ENCODE results near the gene CRYL1.

CRYL1 gene

DNA sequence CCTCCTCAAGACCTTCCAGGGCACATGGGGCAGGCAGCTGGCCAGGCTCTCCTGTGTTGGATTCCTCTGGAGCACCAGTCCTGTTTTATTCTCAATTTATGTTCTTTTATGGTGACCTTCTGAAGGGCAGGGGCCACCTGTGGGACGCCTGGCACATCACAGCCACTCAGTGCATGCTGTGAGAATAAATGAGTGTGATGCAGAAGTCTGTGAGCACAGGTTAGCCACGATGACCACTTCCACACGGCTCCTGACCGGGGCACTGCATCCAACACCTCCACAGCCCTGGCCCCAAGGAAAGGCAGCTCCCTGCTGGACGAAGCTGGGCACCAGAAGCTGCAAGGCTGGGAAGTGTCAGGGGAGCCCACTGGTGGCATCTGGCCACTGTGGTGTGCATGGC, 122.8 kb downstream of the CRYL1 start:
- no peak overlapping the region for H3K14ac ChIP-seq (ENCODE audit: low read length)
- no peak overlapping the region for H2BK15ac ChIP-seq (ENCODE audit: low read length)
- H3K79me1 ChIP-seq (ENCODE audit: low read depth, low read length), result no peaks in the 10 kb centered on the region
- H3K27me3 ChIP-seq (ENCODE audit: control insufficient read depth in 3 of 3, insufficient read depth in 3 of 3, low read depth in 1 of 3, low read length in 3 of 3), result peaks cover 0 to 27% (median 0%) of the 10 kb centered on the region in 3 experiments
- no peak overlapping the region for H3K4me2 ChIP-seq (ENCODE audit: insufficient read depth, low read length, poor library complexity, severe bottlenecking)
- H3K4me1 ChIP-seq (ENCODE audit: control insufficient read depth in 2 of 2, insufficient read depth in 1 of 2, low read depth in 1 of 2, low read length in 2 of 2), result peaks cover 0 to 3% of the 10 kb centered on the region in 2 donors
- H3K4ac ChIP-seq (ENCODE audit: low read length), result no peak overlapping the region
- no peak overlapping the region for H2AK5ac ChIP-seq (ENCODE audit: low read depth, low read length)
- H4K8ac ChIP-seq (ENCODE audit: low read depth, low read length), result no peak overlapping the region
- H2BK12ac ChIP-seq (ENCODE audit: low read length), result no peak overlapping the region
- H3K9ac ChIP-seq (ENCODE audit: low read depth, low read length, poor library complexity), result no peak overlapping the region
- no peaks in the 10 kb centered on the region for H3K9me3 ChIP-seq (replicated peaks in 1 of 2; ENCODE audit: control insufficient read depth in 2 of 2, insufficient read depth in 1 of 2, low read depth in 1 of 2, low read length in 2 of 2)
- no peak overlapping the region for H4K91ac ChIP-seq (ENCODE audit: low read depth, low read length, poor library complexity)
- H3K36me3 ChIP-seq (replicated peaks in 1 of 2; ENCODE audit: control insufficient read depth in 2 of 2, insufficient read depth in 2 of 2, low read length in 2 of 2), result no peaks in the 10 kb centered on the region
- DNase-seq (ENCODE audit: low spot score), result no peak
- H2AFZ ChIP-seq (ENCODE audit: low read length), result no peak overlapping the region
- H3K27ac ChIP-seq (replicated peaks; ENCODE audit: low read length), result no peak overlapping the region
- H3K23ac ChIP-seq (ENCODE audit: low read depth, low read length, poor library complexity), result peak overlapping the region; percentile 17
- H2BK120ac ChIP-seq (ENCODE audit: low read depth, low read length), result no peak overlapping the region
- H3K18ac ChIP-seq (ENCODE audit: low read length), result no peak overlapping the region
- WGBS, 2 donors (ENCODE audit: extremely low coverage in 2 of 2, insufficient read length in 2 of 2, insufficient replicate concordance in 1 of 2), result no CpG with 5 or more reads among the region's 5 CpGs
- H3K4me3 ChIP-seq (ENCODE audit: low read length in 2 of 2), result no peak overlapping the region
- H2BK5ac ChIP-seq (ENCODE audit: low read length), result no peak overlapping the region

DNA sequence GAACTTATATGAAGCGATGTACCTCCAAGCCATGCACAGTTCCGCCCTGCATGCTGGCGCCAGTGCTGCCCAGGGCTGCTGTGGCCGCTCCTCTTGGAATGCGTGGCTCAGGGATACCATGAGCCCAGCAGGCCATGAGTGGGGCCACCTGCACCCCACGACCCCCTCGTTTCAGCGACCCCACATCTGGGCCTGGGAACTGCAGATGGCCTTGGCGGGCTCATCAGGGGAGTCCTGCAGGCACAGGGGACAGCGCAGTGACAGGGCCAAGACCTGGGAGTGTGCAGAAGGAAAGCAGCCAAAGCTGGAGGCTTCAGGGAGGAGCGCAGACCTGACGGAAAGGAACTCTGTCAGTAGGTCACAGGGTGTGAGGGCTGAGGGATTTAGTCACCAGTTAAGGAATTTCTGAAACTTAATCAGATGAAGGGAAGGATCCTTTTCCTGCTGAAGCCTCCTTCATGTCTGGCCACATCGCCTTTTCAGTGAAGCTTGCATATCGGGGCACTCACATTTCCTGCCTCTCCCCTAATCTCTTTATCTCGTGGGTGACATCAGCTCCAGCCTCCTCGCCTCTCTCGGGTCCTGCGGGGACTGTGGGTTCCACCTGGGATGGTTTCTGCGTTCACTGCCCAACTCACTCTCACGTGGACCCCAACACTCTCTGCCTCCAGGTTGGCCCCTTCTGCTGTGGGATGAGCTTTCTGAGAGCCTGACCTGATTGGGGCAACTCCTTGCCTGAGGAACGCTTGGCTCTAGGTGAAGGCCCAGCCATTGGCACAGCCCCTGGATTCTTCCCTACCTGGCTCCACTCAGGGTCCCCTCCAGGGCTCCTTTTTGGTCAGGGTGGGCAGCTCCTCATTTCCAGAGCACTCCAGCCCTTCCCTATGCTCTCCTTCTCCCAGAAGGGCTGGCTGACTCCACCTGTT, 123.5 kb downstream of the CRYL1 start:
- Histone ChIP-seq H2BK5ac (ENCODE audit: low read length) (peak overlapping the region; percentile 54), H3K14ac (ENCODE audit: low read length) (peak overlapping the region; percentile 58), H2BK12ac (ENCODE audit: low read length) (no peak overlapping the region), H2AFZ (ENCODE audit: low read length) (no peak overlapping the region), H3K27me3 (ENCODE audit: control insufficient read depth in 3 of 3, insufficient read depth in 3 of 3, low read depth in 1 of 3, low read length in 3 of 3) (peaks cover 0 to 21% (median 0%) of the 10 kb centered on the region in 3 experiments), H3K27ac (replicated peaks; ENCODE audit: low read length) (no peak overlapping the region), H2AK5ac (ENCODE audit: low read depth, low read length) (no peak overlapping the region), H3K9ac (ENCODE audit: low read depth, low read length, poor library complexity) (no peak overlapping the region), H3K4ac (ENCODE audit: low read length) (peak overlapping the region; percentile 55), H2BK120ac (ENCODE audit: low read depth, low read length) (no peak overlapping the region), H4K8ac (ENCODE audit: low read depth, low read length) (no peak overlapping the region), H3K4me2 (ENCODE audit: insufficient read depth, low read length, poor library complexity, severe bottlenecking) (no peak overlapping the region), H3K36me3 (replicated peaks in 1 of 2; ENCODE audit: control insufficient read depth in 2 of 2, insufficient read depth in 2 of 2, low read length in 2 of 2) (no peaks in the 10 kb centered on the region), H3K23ac (ENCODE audit: low read depth, low read length, poor library complexity) (peak overlapping the region; percentile 46), H3K4me1 (ENCODE audit: control insufficient read depth in 2 of 2, insufficient read depth in 1 of 2, low read depth in 1 of 2, low read length in 2 of 2) (peaks cover 0 to 3% of the 10 kb centered on the region in 2 donors), H3K18ac (ENCODE audit: low read length) (peak overlapping the region; percentile 73), H2BK15ac (ENCODE audit: low read length) (no peak overlapping the region), H3K4me3 (ENCODE audit: low read length in 2 of 2) (peak overlapping the region in 1 of 2 donors; percentile 5), H3K79me1 (ENCODE audit: low read depth, low read length) (no peaks in the 10 kb centered on the region), H3K9me3 (replicated peaks in 1 of 2; ENCODE audit: control insufficient read depth in 2 of 2, insufficient read depth in 1 of 2, low read depth in 1 of 2, low read length in 2 of 2) (no peaks in the 10 kb centered on the region), H4K91ac (ENCODE audit: low read depth, low read length, poor library complexity) (no peak overlapping the region)
- no peak for DNase-seq (ENCODE audit: low spot score)
- no CpG with 5 or more reads among the region's 21 CpGs for WGBS, 2 donors (ENCODE audit: extremely low coverage in 2 of 2, insufficient read length in 2 of 2, insufficient replicate concordance in 1 of 2)

DNA sequence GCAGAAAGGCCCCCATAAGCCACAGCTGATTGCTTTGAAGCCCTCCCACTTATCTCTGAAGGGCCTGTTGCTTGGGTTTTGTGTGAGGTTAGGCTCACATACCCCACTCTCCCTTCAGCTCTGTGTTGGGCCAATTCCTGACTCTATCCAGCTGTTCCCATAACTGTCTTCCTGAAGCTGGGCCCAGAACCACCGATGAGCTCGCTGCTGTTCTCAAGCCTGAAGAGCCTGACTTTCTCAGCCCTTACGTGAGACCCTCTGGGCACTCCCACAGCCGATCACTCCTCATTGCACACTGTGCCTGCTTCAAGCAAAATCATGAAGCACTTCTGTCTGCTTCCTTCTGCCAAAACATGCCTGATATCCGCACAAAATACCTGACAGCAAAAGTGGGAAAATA, 124.1 kb downstream of the CRYL1 start:
- Histone ChIP-seq H3K4me1 (ENCODE audit: control insufficient read depth in 2 of 2, insufficient read depth in 1 of 2, low read depth in 1 of 2, low read length in 2 of 2) (peaks cover 0 to 3% of the 10 kb centered on the region in 2 donors), H2BK5ac (ENCODE audit: low read length) (peak overlapping the region; percentile 54), H3K4me3 (ENCODE audit: low read length in 2 of 2) (no peak overlapping the region), H3K14ac (ENCODE audit: low read length) (no peak overlapping the region), H3K9me3 (replicated peaks in 1 of 2; ENCODE audit: control insufficient read depth in 2 of 2, insufficient read depth in 1 of 2, low read depth in 1 of 2, low read length in 2 of 2) (no peaks in the 10 kb centered on the region), H2AK5ac (ENCODE audit: low read depth, low read length) (no peak overlapping the region), H3K27ac (replicated peaks; ENCODE audit: low read length) (no peak overlapping the region), H3K4ac (ENCODE audit: low read length) (no peak overlapping the region), H3K23ac (ENCODE audit: low read depth, low read length, poor library complexity) (no peak overlapping the region), H3K4me2 (ENCODE audit: insufficient read depth, low read length, poor library complexity, severe bottlenecking) (no peak overlapping the region), H3K27me3 (ENCODE audit: control insufficient read depth in 3 of 3, insufficient read depth in 3 of 3, low read depth in 1 of 3, low read length in 3 of 3) (peaks cover 0 to 15% (median 0%) of the 10 kb centered on the region in 3 experiments), H2BK12ac (ENCODE audit: low read length) (no peak overlapping the region), H3K79me1 (ENCODE audit: low read depth, low read length) (no peaks in the 10 kb centered on the region), H2AFZ (ENCODE audit: low read length) (no peak overlapping the region), H4K8ac (ENCODE audit: low read depth, low read length) (no peak overlapping the region), H2BK120ac (ENCODE audit: low read depth, low read length) (no peak overlapping the region), H2BK15ac (ENCODE audit: low read length) (no peak overlapping the region), H3K36me3 (replicated peaks in 1 of 2; ENCODE audit: control insufficient read depth in 2 of 2, insufficient read depth in 2 of 2, low read length in 2 of 2) (no peaks in the 10 kb centered on the region), H4K91ac (ENCODE audit: low read depth, low read length, poor library complexity) (no peak overlapping the region), H3K9ac (ENCODE audit: low read depth, low read length, poor library complexity) (no peak overlapping the region), H3K18ac (ENCODE audit: low read length) (no peak overlapping the region)
- no peak for DNase-seq (ENCODE audit: low spot score)
- WGBS, 2 donors (ENCODE audit: extremely low coverage in 2 of 2, insufficient read length in 2 of 2, insufficient replicate concordance in 1 of 2), result no CpG with 5 or more reads among the region's 5 CpGs

DNA sequence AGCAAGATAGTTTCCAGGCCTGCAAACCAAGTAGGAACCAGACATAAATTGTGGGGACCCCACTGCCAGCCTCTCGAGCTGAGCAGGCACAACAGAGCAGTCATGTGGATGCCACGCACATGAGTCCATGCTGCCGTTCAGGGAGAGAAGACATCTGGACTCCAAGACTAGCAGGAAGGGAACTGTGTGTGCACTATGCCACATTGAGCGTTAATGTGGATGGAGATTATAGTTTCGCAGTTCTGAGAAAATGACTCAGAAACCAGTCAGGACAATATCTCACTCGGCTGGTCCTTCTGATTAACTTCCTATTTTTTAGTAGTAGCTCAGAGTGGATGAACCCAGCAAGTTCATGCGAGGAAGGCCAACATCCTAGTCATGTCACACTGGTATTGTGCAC, 124.9 kb downstream of the CRYL1 start:
- H2BK12ac ChIP-seq (ENCODE audit: low read length), result no peak overlapping the region
- no peak overlapping the region for H3K14ac ChIP-seq (ENCODE audit: low read length)
- H2AFZ ChIP-seq (ENCODE audit: low read length), result no peak overlapping the region
- H3K18ac ChIP-seq (ENCODE audit: low read length), result no peak overlapping the region
- no peak overlapping the region for H3K4me2 ChIP-seq (ENCODE audit: insufficient read depth, low read length, poor library complexity, severe bottlenecking)
- H3K4me1 ChIP-seq (ENCODE audit: control insufficient read depth in 2 of 2, insufficient read depth in 1 of 2, low read depth in 1 of 2, low read length in 2 of 2), result no peaks in the 10 kb centered on the region
- no peak overlapping the region for H3K27ac ChIP-seq (replicated peaks; ENCODE audit: low read length)
- H3K4ac ChIP-seq (ENCODE audit: low read length), result no peak overlapping the region
- no peak overlapping the region for H2AK5ac ChIP-seq (ENCODE audit: low read depth, low read length)
- H3K79me1 ChIP-seq (ENCODE audit: low read depth, low read length), result no peaks in the 10 kb centered on the region
- H4K8ac ChIP-seq (ENCODE audit: low read depth, low read length), result no peak overlapping the region
- H3K36me3 ChIP-seq (replicated peaks in 1 of 2; ENCODE audit: control insufficient read depth in 2 of 2, insufficient read depth in 2 of 2, low read length in 2 of 2), result no peaks in the 10 kb centered on the region
- H3K4me3 ChIP-seq (ENCODE audit: low read length in 2 of 2), result no peak overlapping the region
- no peak overlapping the region for H4K91ac ChIP-seq (ENCODE audit: low read depth, low read length, poor library complexity)
- H3K23ac ChIP-seq (ENCODE audit: low read depth, low read length, poor library complexity), result no peak overlapping the region
- no peak overlapping the region for H2BK15ac ChIP-seq (ENCODE audit: low read length)
- no CpG with 5 or more reads among the region's 7 CpGs for WGBS, 2 donors (ENCODE audit: extremely low coverage in 2 of 2, insufficient read length in 2 of 2, insufficient replicate concordance in 1 of 2)
- H3K27me3 ChIP-seq (ENCODE audit: control insufficient read depth in 3 of 3, insufficient read depth in 3 of 3, low read depth in 1 of 3, low read length in 3 of 3), result peaks cover 0 to 7% (median 0%) of the 10 kb centered on the region in 3 experiments
- DNase-seq (ENCODE audit: low spot score), result no peak
- no peak overlapping the region for H2BK120ac ChIP-seq (ENCODE audit: low read depth, low read length)
- no peak overlapping the region for H2BK5ac ChIP-seq (ENCODE audit: low read length)
- no peaks in the 10 kb centered on the region for H3K9me3 ChIP-seq (replicated peaks in 1 of 2; ENCODE audit: control insufficient read depth in 2 of 2, insufficient read depth in 1 of 2, low read depth in 1 of 2, low read length in 2 of 2)
- no peak overlapping the region for H3K9ac ChIP-seq (ENCODE audit: low read depth, low read length, poor library complexity)

Data from neuronal stem cell (in vitro differentiated cells).